H9 (cell line): Measurements from ENCODE around the gene UBE2N. TPM values are rescaled to one million over a fixed set of nuclear protein-coding genes. Genes with fewer than 3 reads are reported as not detected.

ENCODE experiments used
- DNase-seq: peaks from one replicate; pipeline ENCODE4 v3.0.0-alpha.2; 2017
- H2AFZ ChIP-seq: one replicate; pipeline ENCODE4 v1.6.1; 2013; ENCODE audit warnings: mild to moderate bottlenecking, low read length, control low read depth, moderate library complexity
- H2AK5ac ChIP-seq: 2 replicates; pipeline ENCODE4 v1.6.1; 2013; ENCODE audit warnings: low read length, control low read depth, mixed read lengths; ENCODE audit not compliant: insufficient read length
- H2BK120ac ChIP-seq: one replicate; pipeline ENCODE4 v1.6.1; 2013; ENCODE audit warnings: low read depth, mild to moderate bottlenecking, low read length, control low read depth, inconsistent platforms; ENCODE audit not compliant: poor library complexity, severe bottlenecking
- H2BK12ac ChIP-seq: 2 replicates; pipeline ENCODE4 v1.6.1; 2013; ENCODE audit warnings: low read length, control low read depth, mixed read lengths, low read depth; ENCODE audit not compliant: insufficient read length
- H2BK15ac ChIP-seq: 2 replicates; pipeline ENCODE4 v1.6.1; 2013; ENCODE audit warnings: low read depth, low read length, control low read depth
- H2BK20ac ChIP-seq: one replicate; pipeline ENCODE4 v1.6.1; 2013; ENCODE audit warnings: low read depth, mild to moderate bottlenecking, low read length, control low read depth, inconsistent platforms; ENCODE audit not compliant: poor library complexity, severe bottlenecking
- H2BK5ac ChIP-seq: 2 replicates; pipeline ENCODE4 v1.6.1; 2013; ENCODE audit warnings: low read length, control low read depth, mixed read lengths; ENCODE audit not compliant: insufficient read length
- H3K14ac ChIP-seq: 2 replicates; pipeline ENCODE4 v1.6.1; 2013; ENCODE audit warnings: low read length, control low read depth; ENCODE audit not compliant: insufficient read depth
- H3K18ac ChIP-seq: 2 replicates; pipeline ENCODE4 v1.6.1; 2013; ENCODE audit warnings: low read depth, mild to moderate bottlenecking, mixed read lengths, low read length, control low read depth; ENCODE audit not compliant: insufficient read length
- H3K23ac ChIP-seq: 2 replicates; pipeline ENCODE4 v1.6.1; 2013; ENCODE audit warnings: low read length, control low read depth, mixed read lengths, low read depth; ENCODE audit not compliant: insufficient read length
- H3K23me2 ChIP-seq: 2 replicates; pipeline ENCODE4 v1.6.1; 2013; ENCODE audit warnings: low read depth, mild to moderate bottlenecking, mixed read lengths, low read length, control low read depth; ENCODE audit not compliant: insufficient read length, poor library complexity, severe bottlenecking
- H3K27ac ChIP-seq: 2 replicates; pipeline ENCODE4 v1.5.1; 2013; ENCODE audit warnings: low read length, control low read depth, mixed read lengths, low read depth; ENCODE audit not compliant: insufficient read length
- H3K27me3 ChIP-seq: 2 replicates; pipeline ENCODE4 v1.6.1; 2013; ENCODE audit warnings: low read length, control low read depth, inconsistent platforms; ENCODE audit not compliant: insufficient read depth
- H3K4ac ChIP-seq: 2 replicates; pipeline ENCODE4 v1.6.1; 2013; ENCODE audit warnings: low read depth, mild to moderate bottlenecking, control low read depth, inconsistent platforms, low read length, moderate library complexity
- H3K4me1 ChIP-seq: 2 replicates; pipeline ENCODE4 v1.6.1; 2013; ENCODE audit warnings: low read length, control low read depth, inconsistent platforms; ENCODE audit not compliant: insufficient read depth
- H3K4me2 ChIP-seq: 2 replicates; pipeline ENCODE4 v1.6.1; 2013; ENCODE audit warnings: low read length, control low read depth, mixed read lengths; ENCODE audit not compliant: insufficient read length, insufficient read depth
- H3K56ac ChIP-seq: 2 replicates; pipeline ENCODE4 v1.6.1; 2013; ENCODE audit warnings: low read depth, mild to moderate bottlenecking, mixed read lengths, low read length, control low read depth; ENCODE audit not compliant: insufficient read length
- H3K79me1 ChIP-seq: 2 replicates; pipeline ENCODE4 v1.6.1; 2013; ENCODE audit warnings: low read depth, mild to moderate bottlenecking, moderate library complexity, low read length, control low read depth, inconsistent platforms; ENCODE audit not compliant: insufficient read depth, poor library complexity, severe bottlenecking
- H3K79me2 ChIP-seq: 2 replicates; pipeline ENCODE4 v1.6.1; 2013; ENCODE audit warnings: low read length, control low read depth, inconsistent platforms; ENCODE audit not compliant: insufficient read depth
- H3K9ac ChIP-seq: 2 replicates; pipeline ENCODE4 v1.6.1; 2013; ENCODE audit warnings: low read length, control low read depth, mixed read lengths; ENCODE audit not compliant: insufficient read length; ENCODE audit errors: extremely low read depth
- H3K9me3 ChIP-seq: one replicate; pipeline ENCODE4 v1.6.1; 2013; ENCODE audit warnings: low read depth, low read length, inconsistent platforms; ENCODE audit not compliant: control insufficient read depth
- H3T11ph ChIP-seq: one replicate; pipeline ENCODE4 v1.6.1; 2013; ENCODE audit warnings: mild to moderate bottlenecking, low read length, control low read depth, inconsistent platforms
- H4K20me1 ChIP-seq: one replicate; pipeline ENCODE4 v1.6.1; 2013; ENCODE audit not compliant: control insufficient read depth, insufficient read length, insufficient read depth
- H4K5ac ChIP-seq: 2 replicates; pipeline ENCODE4 v1.6.1; 2013; ENCODE audit warnings: low read depth, mild to moderate bottlenecking, mixed read lengths, low read length, control low read depth; ENCODE audit not compliant: insufficient read length
- H4K8ac ChIP-seq: replicated peaks from 2 replicates; pipeline ENCODE4 v1.6.1; 2013; ENCODE audit warnings: low read length, control low read depth, mixed read lengths, low read depth; ENCODE audit not compliant: insufficient read length
- H4K91ac ChIP-seq: 2 replicates; pipeline ENCODE4 v1.6.1; 2013; ENCODE audit warnings: low read depth, mild to moderate bottlenecking, moderate library complexity, mixed read lengths, low read length, control low read depth; ENCODE audit not compliant: insufficient read length
- H3K27ac Mint-ChIP-seq, 3 experiments: 2 replicates in 2 of 3; 3 replicates in 1 of 3; pipeline ENCODE4 v1.8.0; 2020 to 2021; ENCODE audit warnings: mixed read lengths in 3 of 3, mild to moderate bottlenecking in 1 of 3, moderate library complexity in 1 of 3
- H3K27me3 Mint-ChIP-seq: 2 replicates; pipeline ENCODE4 v1.8.0; 2021; ENCODE audit warnings: low read depth, mild to moderate bottlenecking, moderate library complexity, mixed read lengths
- H3K36me3 Mint-ChIP-seq, 3 experiments: 2 replicates in 2 of 3; 3 replicates in 1 of 3; pipeline ENCODE4 v1.8.0; 2020 to 2021; ENCODE audit warnings: low read depth in 3 of 3, mixed read lengths in 3 of 3; ENCODE audit not compliant: insufficient read depth in 1 of 3
- H3K4me1 Mint-ChIP-seq, 2 experiments: 2 replicates each; pipeline ENCODE4 v1.8.0; 2020; ENCODE audit warnings: mixed read lengths in 2 of 2
- H3K4me3 Mint-ChIP-seq, 2 experiments: 2 replicates in 1 of 2; 3 replicates in 1 of 2; pipeline ENCODE4 v1.8.0; 2020 to 2021; ENCODE audit warnings: mild to moderate bottlenecking in 2 of 2, mixed read lengths in 2 of 2, moderate library complexity in 1 of 2
- H3K9me3 Mint-ChIP-seq, 2 experiments: 2 replicates in 1 of 2; 3 replicates in 1 of 2; pipeline ENCODE4 v1.8.0; 2020; ENCODE audit warnings: mild to moderate bottlenecking in 2 of 2, mixed read lengths in 2 of 2, moderate library complexity in 1 of 2
- WGBS: extraction: QIAGEN DNeasy Blood & Tissue Kit; methylation state at CpG from one replicate; pipeline ENCODE4 v1.1.7; 2013; ENCODE audit warnings: missing lambda C conversion rate, low lambda C conversion rate, mixed read lengths; ENCODE audit not compliant: insufficient read length; ENCODE audit errors: extremely low coverage; 5-methylcytosine and 5-hydroxymethylcytosine counted together
- total RNA-seq: library from RNA; stranded (reverse); gene quantifications from 2 replicates; pipeline ENCODE4 v1.2.1, GENCODE V29; 2021
- TF ChIP-seq, protein P1 (sequence below): fragments of 200-600 bp; sonication (generic); conservative IDR thresholded peaks from 3 replicates; pipeline ENCODE4 v1.8.0; 2021; ENCODE audit warnings: antibody characterized with exemption, mild to moderate bottlenecking

The UBE2N gene
- total RNA-seq, 1 experiment from 2014 or later = 192 TPM

DNA sequence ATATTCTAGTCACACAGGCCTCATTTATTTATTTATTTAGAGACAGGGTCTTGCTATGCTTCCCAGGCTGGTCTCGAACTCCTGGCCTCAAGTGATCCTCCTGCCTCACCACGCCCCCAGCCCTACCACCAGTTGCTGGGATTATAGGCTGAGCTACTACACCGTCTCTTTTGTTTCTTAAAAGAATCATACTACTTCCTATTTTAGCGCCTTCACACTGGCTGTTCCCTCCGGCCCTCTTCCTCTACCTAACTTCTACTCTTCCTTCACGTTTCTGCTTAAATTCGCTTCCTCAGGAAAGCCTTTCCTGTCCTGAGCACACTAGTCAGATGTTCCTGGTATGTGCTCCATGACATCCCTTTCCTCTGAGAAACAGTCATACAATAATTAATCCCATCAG, 19.2 kb upstream of the UBE2N start:
- Histone ChIP-seq H3K18ac (no peak overlapping the region), H2BK5ac (no peak overlapping the region), H3K9me3 (no peaks in the 10 kb centered on the region), H4K91ac (no peak overlapping the region), H3K14ac (no peak overlapping the region), H3K56ac (no peak overlapping the region), H2BK15ac (no peak overlapping the region), H2AK5ac (no peak overlapping the region), H3K27me3 (no peaks in the 10 kb centered on the region), H3K9ac (no peak overlapping the region), H2BK12ac (no peak overlapping the region), H3K4me1 (no peaks in the 10 kb centered on the region), H3K79me1 (no peaks in the 10 kb centered on the region), H2BK120ac (no peak overlapping the region), H4K8ac (no peak overlapping the region), H3K4ac (no peak overlapping the region), H3K4me2 (no peak overlapping the region), H4K20me1 (no peaks in the 10 kb centered on the region), H3K23ac (no peak overlapping the region), H4K5ac (no peak overlapping the region), H2BK20ac (no peak overlapping the region), H3K79me2 (no peaks in the 10 kb centered on the region), H3K27ac (no peak overlapping the region), H3T11ph (no peak overlapping the region), H3K23me2 (no peaks in the 10 kb centered on the region), H2AFZ (no peak overlapping the region)
- WGBS = no CpG with 5 or more reads among the region's 7 CpGs
- Mint-ChIP-seq H3K27ac (peak overlapping the region in 1 of 3 experiments; percentile 44; a peak in 2 of 7 replicates), H3K27me3 (no peaks in the 10 kb centered on the region; the same call in 1 of the 2 replicates), H3K4me1 (no peaks in the 10 kb centered on the region; a peak in 1 of 4 replicates), H3K36me3 (no peaks in the 10 kb centered on the region), H3K9me3 (no peaks in the 10 kb centered on the region), H3K4me3 (no peak overlapping the region)
- TF ChIP-seq, protein P1, sequence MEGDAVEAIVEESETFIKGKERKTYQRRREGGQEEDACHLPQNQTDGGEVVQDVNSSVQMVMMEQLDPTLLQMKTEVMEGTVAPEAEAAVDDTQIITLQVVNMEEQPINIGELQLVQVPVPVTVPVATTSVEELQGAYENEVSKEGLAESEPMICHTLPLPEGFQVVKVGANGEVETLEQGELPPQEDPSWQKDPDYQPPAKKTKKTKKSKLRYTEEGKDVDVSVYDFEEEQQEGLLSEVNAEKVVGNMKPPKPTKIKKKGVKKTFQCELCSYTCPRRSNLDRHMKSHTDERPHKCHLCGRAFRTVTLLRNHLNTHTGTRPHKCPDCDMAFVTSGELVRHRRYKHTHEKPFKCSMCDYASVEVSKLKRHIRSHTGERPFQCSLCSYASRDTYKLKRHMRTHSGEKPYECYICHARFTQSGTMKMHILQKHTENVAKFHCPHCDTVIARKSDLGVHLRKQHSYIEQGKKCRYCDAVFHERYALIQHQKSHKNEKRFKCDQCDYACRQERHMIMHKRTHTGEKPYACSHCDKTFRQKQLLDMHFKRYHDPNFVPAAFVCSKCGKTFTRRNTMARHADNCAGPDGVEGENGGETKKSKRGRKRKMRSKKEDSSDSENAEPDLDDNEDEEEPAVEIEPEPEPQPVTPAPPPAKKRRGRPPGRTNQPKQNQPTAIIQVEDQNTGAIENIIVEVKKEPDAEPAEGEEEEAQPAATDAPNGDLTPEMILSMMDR = no peak
- no peak for DNase-seq
